Measurements from ENCODE around the gene CST5.

GRCh38 chr20:23926526-23926880 lies 47.0 kb upstream of the CST5 start:
- TF ChIP-seq CTCF (IDR thresholded peaks at IDR 0.05) (no peak), POLR2A (IDR thresholded peaks at IDR 0.05) (no peak), POLR2AphosphoS5 (IDR thresholded peaks at IDR 0.05) (no peak), EP300 (IDR thresholded peaks at IDR 0.05) (no peak)
